Peyer's patch (tissue), 4 donors: ENCODE results near the gene ACOX2.

Experiments
- CTCF ChIP-seq, 6 experiments: fragments of 450-650 bp in 4 of 6; fragments of 200-600 bp in 2 of 6; sonication (generic) in 1 of 6; IDR thresholded peaks; one replicate each; pipeline ENCODE4 v1.5.1; 2017 to 2019; ENCODE audit warnings: antibody characterized with exemption in 6 of 6, mild to moderate bottlenecking in 3 of 6, moderate library complexity in 1 of 6
- POLR2A ChIP-seq, 2 donors: fragments of 450-650 bp; IDR thresholded peaks; one replicate each; pipeline ENCODE4 v1.5.1; 2017; ENCODE audit warnings: antibody characterized with exemption in 2 of 2, mild to moderate bottlenecking in 2 of 2, moderate library complexity in 2 of 2

- TF ChIP-seq CTCF (IDR thresholded peaks at IDR 0.05) (no peak), POLR2A (IDR thresholded peaks at IDR 0.05) (no peak)
Observed at GRCh38 chr3:58566398-58567250, 29.6 kb upstream of the ACOX2 start.
